ENCODE measurements around the gene SLC2A1. TPM values are rescaled to one million over a fixed set of nuclear protein-coding genes. Genes with fewer than 3 reads are reported as not detected.

Gene SLC2A1
- 100 to 1,000 TPM; 119 to 147 TPM for total RNA-seq

- Histone ChIP-seq H3K4me3 (peak within 1 kb of the TSS; percentile 95), H3K4me1 (ENCODE audit: control insufficient read depth in 1 of 2, low read depth in 2 of 2) (peaks cover 27 to 66% of the 10 kb centered on the region in 2 donors), H3K9me3 (no peaks in the 10 kb centered on the region), H3K27ac (peak within 1 kb of the TSS; percentile 88 to 93), H3K36me3 (no peaks in the 10 kb centered on the region), H3K27me3 (replicated peaks; ENCODE audit: insufficient read depth) (no peaks in the 10 kb centered on the region)
- ATAC-seq (ENCODE audit: insufficient number of reproducible peaks, low FRiP score, low read depth) (peak; percentile 76), DNase-seq (ENCODE audit: low spot score) (peak; percentile 81)
- TF ChIP-seq CTCF (IDR thresholded peaks at IDR 0.05) = no peak
Measured at GRCh38 chr1:42958488-42959319, at the start of gene SLC2A1. Gene SLC2A1, minus strand, starts transcription at chr1:42958868. Its CDS starts 217 bp downstream, at chr1:42958651.

GRCh38 chr1:43007377-43008114 lies 48.9 kb upstream of the SLC2A1 start:
- H3K27me3 ChIP-seq (replicated peaks; ENCODE audit: insufficient read depth) = no peaks in the 10 kb centered on the region
- no peak for DNase-seq (ENCODE audit: low spot score)
- TF ChIP-seq CTCF (IDR thresholded peaks at IDR 0.05) = no peak
- H3K27ac ChIP-seq = no peak overlapping the region
- no peaks in the 10 kb centered on the region for H3K9me3 ChIP-seq
- no peaks in the 10 kb centered on the region for H3K4me1 ChIP-seq (ENCODE audit: control insufficient read depth in 1 of 2, low read depth in 2 of 2)
- ATAC-seq (ENCODE audit: insufficient number of reproducible peaks, low FRiP score, low read depth) = no peak
- no peak overlapping the region for H3K4me3 ChIP-seq
- H3K36me3 ChIP-seq = no peaks in the 10 kb centered on the region

- no peaks in the 10 kb centered on the region for H3K36me3 ChIP-seq
- TF ChIP-seq CTCF (IDR thresholded peaks at IDR 0.05) = no peak
- H3K4me3 ChIP-seq = no peak overlapping the region
- no peak overlapping the region for H3K27ac ChIP-seq
- H3K9me3 ChIP-seq = no peaks in the 10 kb centered on the region
- no peak for DNase-seq (ENCODE audit: low spot score)
- H3K4me1 ChIP-seq (ENCODE audit: control insufficient read depth in 1 of 2, low read depth in 2 of 2) = no peaks in the 10 kb centered on the region
- H3K27me3 ChIP-seq (replicated peaks; ENCODE audit: insufficient read depth) = no peaks in the 10 kb centered on the region
- ATAC-seq (ENCODE audit: insufficient number of reproducible peaks, low FRiP score, low read depth) = no peak
Measured at GRCh38 chr1:43005460-43006361, 47.0 kb upstream of the SLC2A1 start.

- Histone ChIP-seq H3K9me3 (no peaks in the 10 kb centered on the region), H3K36me3 (no peaks in the 10 kb centered on the region), H3K27me3 (replicated peaks; ENCODE audit: insufficient read depth) (no peaks in the 10 kb centered on the region), H3K27ac (no peak overlapping the region), H3K4me3 (no peak overlapping the region), H3K4me1 (ENCODE audit: control insufficient read depth in 1 of 2, low read depth in 2 of 2) (no peaks in the 10 kb centered on the region)
- ATAC-seq (ENCODE audit: insufficient number of reproducible peaks, low FRiP score, low read depth) (no peak), DNase-seq (ENCODE audit: low spot score) (no peak)
- TF ChIP-seq CTCF (IDR thresholded peaks at IDR 0.05) = no peak
Measured at GRCh38 chr1:43004587-43005459, 46.2 kb upstream of the SLC2A1 start.
